ENCODE measurements around the gene SSTR3. TPM values are rescaled to one million over a fixed set of nuclear protein-coding genes. Genes with fewer than 3 reads are reported as not detected.

Gene SSTR3
- total and polyA plus RNA-seq, 9 donors: 1.6 to 9.2 (median 4.9) TPM

DNA sequence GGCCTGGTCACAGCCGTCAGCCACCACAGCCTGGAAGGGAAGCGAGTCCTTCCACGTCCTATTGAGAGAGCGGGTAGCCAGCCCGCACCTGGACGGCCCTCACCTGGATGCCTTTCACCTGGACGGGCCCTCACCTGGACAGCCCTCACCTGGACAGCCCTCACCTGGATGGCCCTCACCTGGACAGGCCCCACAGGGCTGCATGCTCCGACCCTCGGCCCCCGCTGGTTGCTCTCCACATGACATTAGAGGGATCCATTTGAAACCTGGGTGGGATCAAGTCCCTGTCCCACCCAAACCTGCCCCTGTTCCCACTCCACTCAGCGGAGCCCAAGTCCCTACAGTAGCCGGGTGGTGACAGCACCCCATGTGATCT lies 27.9 kb downstream of the SSTR3 start:
- intact Hi-C loops (cut with DNase I): no loop called here

DNA sequence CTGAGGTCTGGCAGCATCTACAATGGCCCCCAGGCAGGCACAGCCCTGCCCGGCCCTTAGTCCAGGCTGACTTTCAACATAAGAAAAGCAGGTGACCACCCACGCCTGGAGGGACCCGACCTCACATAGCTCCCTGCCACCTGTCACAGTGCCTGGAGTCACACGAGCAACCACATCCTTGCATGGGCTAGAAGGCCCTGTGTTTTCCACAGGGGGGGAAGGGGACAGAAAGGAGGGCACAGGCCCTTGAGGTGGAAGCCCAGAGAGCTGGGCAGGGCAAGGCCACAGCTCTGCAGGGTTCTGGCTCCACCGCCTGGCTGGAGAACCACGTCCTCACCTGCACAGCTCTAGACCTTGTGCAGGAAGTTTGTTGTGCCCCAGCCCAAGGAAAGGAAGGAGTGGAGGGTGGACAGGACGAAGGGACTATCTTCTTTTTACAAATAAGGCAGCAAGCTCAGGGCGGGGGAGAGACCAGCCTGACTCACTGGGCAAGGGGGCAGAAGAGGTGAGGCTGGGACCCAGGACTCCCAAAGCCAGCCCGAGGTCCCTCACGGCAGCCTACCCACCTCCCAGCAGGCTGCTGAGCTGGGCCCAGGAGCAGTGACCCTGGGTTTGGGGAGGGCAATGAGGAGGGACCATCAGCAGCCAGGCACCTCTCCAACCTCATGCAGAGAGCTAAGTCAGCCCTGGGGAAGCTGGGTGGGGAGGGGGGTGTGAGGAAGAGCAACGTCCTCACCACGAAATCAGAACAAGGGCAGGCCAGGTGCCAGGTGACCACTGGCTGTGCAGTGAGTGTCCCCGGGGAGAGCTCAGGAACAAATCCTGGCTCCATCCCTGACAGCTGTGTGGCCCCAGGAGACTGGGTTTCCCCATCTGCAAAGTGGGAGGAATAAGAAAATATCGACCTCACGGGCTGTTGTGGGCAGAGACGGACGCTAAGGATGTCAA lies 28.6 kb downstream of the SSTR3 start:
- H3K36me3 ChIP-seq: no peaks in the 10 kb centered on the region
- intact Hi-C loops (cut with DNase I): no loop called here
- H3K9me3 ChIP-seq: no peaks in the 10 kb centered on the region
- TF ChIP-seq, protein P1, sequence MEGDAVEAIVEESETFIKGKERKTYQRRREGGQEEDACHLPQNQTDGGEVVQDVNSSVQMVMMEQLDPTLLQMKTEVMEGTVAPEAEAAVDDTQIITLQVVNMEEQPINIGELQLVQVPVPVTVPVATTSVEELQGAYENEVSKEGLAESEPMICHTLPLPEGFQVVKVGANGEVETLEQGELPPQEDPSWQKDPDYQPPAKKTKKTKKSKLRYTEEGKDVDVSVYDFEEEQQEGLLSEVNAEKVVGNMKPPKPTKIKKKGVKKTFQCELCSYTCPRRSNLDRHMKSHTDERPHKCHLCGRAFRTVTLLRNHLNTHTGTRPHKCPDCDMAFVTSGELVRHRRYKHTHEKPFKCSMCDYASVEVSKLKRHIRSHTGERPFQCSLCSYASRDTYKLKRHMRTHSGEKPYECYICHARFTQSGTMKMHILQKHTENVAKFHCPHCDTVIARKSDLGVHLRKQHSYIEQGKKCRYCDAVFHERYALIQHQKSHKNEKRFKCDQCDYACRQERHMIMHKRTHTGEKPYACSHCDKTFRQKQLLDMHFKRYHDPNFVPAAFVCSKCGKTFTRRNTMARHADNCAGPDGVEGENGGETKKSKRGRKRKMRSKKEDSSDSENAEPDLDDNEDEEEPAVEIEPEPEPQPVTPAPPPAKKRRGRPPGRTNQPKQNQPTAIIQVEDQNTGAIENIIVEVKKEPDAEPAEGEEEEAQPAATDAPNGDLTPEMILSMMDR (IDR thresholded peaks at IDR 0.05): no peak
- TF ChIP-seq EP300 (IDR thresholded peaks at IDR 0.05): no peak
- no peak for TF ChIP-seq POLR2A (IDR thresholded peaks at IDR 0.05)
- WGBS, 3 donors: 71 to 76% (median 72%) methylated on average over 17 of the region's 17 CpGs
- peaks cover 12% of the 10 kb centered on the region for H3K4me1 ChIP-seq (ENCODE audit: insufficient read depth)
- H3K4me3 ChIP-seq: no peak overlapping the region
- no peak overlapping the region for H3K27ac ChIP-seq
- DNase-seq: peak in 2 of 5 donors; percentile 23 to 30
- H3K27me3 ChIP-seq: no peaks in the 10 kb centered on the region

More for the DNA sequence above, 27.9 kb downstream of the SSTR3 start:
- H3K27me3 ChIP-seq: no peaks in the 10 kb centered on the region
- no peak overlapping the region for H3K27ac ChIP-seq
- no peaks in the 10 kb centered on the region for H3K36me3 ChIP-seq
- peaks cover 11% of the 10 kb centered on the region for H3K4me1 ChIP-seq (ENCODE audit: insufficient read depth)
- peak in 2 of 5 donors; percentile 17 to 30 for DNase-seq
- no peaks in the 10 kb centered on the region for H3K9me3 ChIP-seq
- H3K4me3 ChIP-seq: no peak overlapping the region
- 83 to 88% (median 85%) methylated on average over 8 to 12 of the region's 12 CpGs for WGBS, 3 donors
- TF ChIP-seq, protein P1 (IDR thresholded peaks at IDR 0.05): no peak
- TF ChIP-seq POLR2A (IDR thresholded peaks at IDR 0.05) (no peak), EP300 (IDR thresholded peaks at IDR 0.05) (no peak)

DNA sequence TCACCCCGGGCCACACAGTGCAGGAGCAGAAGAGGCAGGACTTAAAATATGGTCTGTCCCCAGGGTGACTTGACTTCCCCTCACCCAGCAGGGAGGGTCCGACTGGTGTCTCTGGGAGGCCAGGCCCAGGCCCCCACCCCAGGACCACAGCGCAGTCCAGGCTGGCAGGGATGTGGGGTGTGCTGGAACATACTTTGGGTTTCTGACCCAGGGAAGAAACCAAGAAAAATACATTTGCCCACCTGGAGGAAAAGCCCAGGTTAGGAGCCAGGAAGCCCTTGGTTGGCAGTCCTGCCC lies 29.4 kb downstream of the SSTR3 start:
- TF ChIP-seq EP300 (IDR thresholded peaks at IDR 0.05) (no peak), POLR2A (IDR thresholded peaks at IDR 0.05) (no peak)
- WGBS, 3 donors: 73 to 91% (median 78%) methylated on average over 3 of the region's 3 CpGs
- no peaks in the 10 kb centered on the region for H3K9me3 ChIP-seq

DNA sequence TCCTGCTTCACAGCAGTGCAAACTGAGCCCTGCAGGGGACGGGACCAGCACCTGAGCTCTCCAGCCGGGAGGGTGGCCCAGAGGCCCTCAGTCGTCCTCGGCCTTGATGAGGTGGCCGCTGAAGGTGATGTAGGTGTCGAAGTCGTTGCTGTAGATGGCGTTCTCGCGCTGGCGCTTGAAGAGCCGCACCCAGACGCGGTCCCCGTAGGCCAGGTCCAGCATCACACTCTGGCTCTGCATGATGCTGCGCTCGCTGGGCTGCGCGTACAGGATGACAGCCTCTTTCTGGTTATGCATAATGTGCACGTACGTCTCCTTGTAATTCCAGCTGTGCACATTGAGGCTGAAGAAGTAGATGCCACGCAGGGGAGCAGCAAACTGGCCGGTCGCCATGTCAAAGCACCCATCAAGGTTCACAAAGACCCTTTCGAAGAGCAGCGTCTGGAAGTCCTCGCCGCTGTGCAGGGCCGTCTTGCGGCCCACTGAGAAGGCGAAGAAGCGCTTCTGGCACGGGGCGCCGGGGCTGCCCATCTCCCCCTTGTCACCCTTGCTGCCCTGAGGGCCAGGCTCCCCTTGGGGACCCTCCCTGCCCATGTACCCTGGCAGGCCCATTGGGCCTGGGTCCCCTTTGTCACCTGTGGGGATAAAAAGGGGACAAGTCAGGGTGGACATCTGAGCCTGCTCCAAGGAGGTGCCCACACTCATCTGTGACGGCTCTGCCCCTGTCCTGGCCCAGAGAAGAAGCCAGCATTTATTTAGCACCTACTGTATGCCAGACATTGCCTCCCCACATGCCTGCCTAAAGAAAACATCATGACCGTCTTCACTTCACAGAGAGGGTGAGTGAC lies 30.0 kb downstream of the SSTR3 start:
- DNase-seq: peak in 2 of 5 donors; percentile 26 to 28
- WGBS, 3 donors: 84 to 87% (median 87%) methylated on average over 37 of the region's 37 CpGs
- H3K27me3 ChIP-seq: no peaks in the 10 kb centered on the region
- H3K4me1 ChIP-seq (ENCODE audit: insufficient read depth): peaks cover 4% of the 10 kb centered on the region
- intact Hi-C loops (cut with DNase I): no loop called here
- H3K36me3 ChIP-seq: no peaks in the 10 kb centered on the region
- no peaks in the 10 kb centered on the region for H3K9me3 ChIP-seq
- no peak overlapping the region for H3K4me3 ChIP-seq
- TF ChIP-seq, protein P1 (IDR thresholded peaks at IDR 0.05): no peak
- TF ChIP-seq POLR2A (IDR thresholded peaks at IDR 0.05) (no peak), EP300 (IDR thresholded peaks at IDR 0.05) (no peak)
- H3K27ac ChIP-seq: no peak overlapping the region

More for the DNA sequence above, 29.4 kb downstream of the SSTR3 start:
- Histone ChIP-seq H3K36me3 (no peaks in the 10 kb centered on the region), H3K27ac (no peak overlapping the region), H3K4me3 (no peak overlapping the region), H3K27me3 (no peaks in the 10 kb centered on the region), H3K4me1 (ENCODE audit: insufficient read depth) (peaks cover 9% of the 10 kb centered on the region)
- intact Hi-C loops (cut with DNase I): no loop called here
- peak in 1 of 5 donors; percentile 12 for DNase-seq

All from ovary (tissue), 9 donors.